ENCODE data around the gene STX8. TPM values are rescaled to one million over a fixed set of nuclear protein-coding genes. Genes with fewer than 3 reads are reported as not detected.
"Not testable (repeated sequence)": the region's sequence is repeated elsewhere in the genome, so short reads cannot be mapped to it uniquely, and the experiment has no call there.

The STX8 gene
- total RNA-seq, 1 donor from 2014 or later: 54.8 TPM

GRCh38 chr17:9557161-9557755, 18.4 kb downstream of the STX8 start:
- DNase-seq (ENCODE audit: low read depth): no peak
- H3K9me3 Mint-ChIP-seq (ENCODE audit: unreplicated experiment): no peaks in the 10 kb centered on the region
- no peak for FAIRE-seq

GRCh38 chr17:9554715-9555114, 20.9 kb downstream of the STX8 start:
- H3K4me3 Mint-ChIP-seq (ENCODE audit: unreplicated experiment); H3K9me3 ChIP-seq (ENCODE audit: insufficient read depth, low read depth, low read length): not testable (repeated sequence)

More at GRCh38 chr17:9557161-9557755, 18.4 kb downstream of the STX8 start:
- no peak overlapping the region for H3K9ac ChIP-seq (ENCODE audit: low read length)
- peaks cover 14% of the 10 kb centered on the region for H4K20me1 ChIP-seq (ENCODE audit: insufficient read depth, low read length)
- no peaks in the 10 kb centered on the region for H3K4me1 Mint-ChIP-seq (ENCODE audit: low read depth, unreplicated experiment)
- no peaks in the 10 kb centered on the region for H3K27me3 ChIP-seq (ENCODE audit: insufficient read depth, low read length)
- TF ChIP-seq EZH2 (IDR thresholded peaks at IDR 0.05; ENCODE audit: insufficient read depth, low read length) (no peak), CTCF (IDR thresholded peaks at IDR 0.05; ENCODE audit: insufficient read depth, low read depth, low read length) (no peak)
- no peaks in the 10 kb centered on the region for H3K4me1 ChIP-seq (ENCODE audit: insufficient read depth, low read length)
- H3K79me2 ChIP-seq (ENCODE audit: insufficient read depth, low read length): peaks cover 5% of the 10 kb centered on the region
- H3K4me2 ChIP-seq (ENCODE audit: low read length): no peak overlapping the region
- H3K4me3 Mint-ChIP-seq (ENCODE audit: unreplicated experiment): no peak overlapping the region
- peaks cover 3% of the 10 kb centered on the region for H3K36me3 Mint-ChIP-seq (ENCODE audit: low read depth, unreplicated experiment)
- H3K36me3 ChIP-seq (ENCODE audit: insufficient read depth, low read length): no peaks in the 10 kb centered on the region
- no peaks in the 10 kb centered on the region for H3K9me3 ChIP-seq (ENCODE audit: insufficient read depth, low read depth, low read length)
- H2AFZ ChIP-seq (ENCODE audit: low read depth, low read length): no peak overlapping the region
- H3K27ac ChIP-seq (ENCODE audit: low read depth, low read length): no peak overlapping the region
- H3K27me3 Mint-ChIP-seq (ENCODE audit: low read depth, unreplicated experiment): no peaks in the 10 kb centered on the region
- no peak overlapping the region for H3K27ac Mint-ChIP-seq (ENCODE audit: unreplicated experiment)
- no peak overlapping the region for H3K4me3 ChIP-seq (ENCODE audit: insufficient read depth, low read depth, low read length)

More at GRCh38 chr17:9554715-9555114, 20.9 kb downstream of the STX8 start:
- not testable (repeated sequence) for FAIRE-seq; H3K9me3 Mint-ChIP-seq (ENCODE audit: unreplicated experiment); H3K4me2 ChIP-seq (ENCODE audit: low read length); H2AFZ ChIP-seq (ENCODE audit: low read depth, low read length); H3K27ac ChIP-seq (ENCODE audit: low read depth, low read length); H3K36me3 ChIP-seq (ENCODE audit: insufficient read depth, low read length); H3K4me1 Mint-ChIP-seq (ENCODE audit: low read depth, unreplicated experiment); H3K4me3 ChIP-seq (ENCODE audit: insufficient read depth, low read depth, low read length); H3K27me3 ChIP-seq (ENCODE audit: insufficient read depth, low read length); H3K27ac Mint-ChIP-seq (ENCODE audit: unreplicated experiment); H3K4me1 ChIP-seq (ENCODE audit: insufficient read depth, low read length); DNase-seq (ENCODE audit: low read depth); H3K79me2 ChIP-seq (ENCODE audit: insufficient read depth, low read length); H3K9ac ChIP-seq (ENCODE audit: low read length); H3K36me3 Mint-ChIP-seq (ENCODE audit: low read depth, unreplicated experiment); H3K27me3 Mint-ChIP-seq (ENCODE audit: low read depth, unreplicated experiment)
- TF ChIP-seq CTCF (IDR thresholded peaks at IDR 0.05; ENCODE audit: insufficient read depth, low read depth, low read length): peak; percentile 44
- peaks cover 14% of the 10 kb centered on the region for H4K20me1 ChIP-seq (ENCODE audit: insufficient read depth, low read length)

Measured in astrocyte (in vitro differentiated cells and primary cell).